WI38 (cell line): ENCODE measurements around the gene SLC39A8.

Experiments
- H3K4me3 ChIP-seq: 2 replicates; pipeline ENCODE4 v1.5.1; 2011; ENCODE audit warnings: low read depth, mild to moderate bottlenecking, control low read depth, low read length
- TF ChIP-seq, protein P1 (sequence below): IDR thresholded peaks from 2 replicates; pipeline ENCODE4 v1.5.1; 2012; ENCODE audit warnings: low read depth, mild to moderate bottlenecking, control low read depth, low read length

SLC39A8 gene

DNA sequence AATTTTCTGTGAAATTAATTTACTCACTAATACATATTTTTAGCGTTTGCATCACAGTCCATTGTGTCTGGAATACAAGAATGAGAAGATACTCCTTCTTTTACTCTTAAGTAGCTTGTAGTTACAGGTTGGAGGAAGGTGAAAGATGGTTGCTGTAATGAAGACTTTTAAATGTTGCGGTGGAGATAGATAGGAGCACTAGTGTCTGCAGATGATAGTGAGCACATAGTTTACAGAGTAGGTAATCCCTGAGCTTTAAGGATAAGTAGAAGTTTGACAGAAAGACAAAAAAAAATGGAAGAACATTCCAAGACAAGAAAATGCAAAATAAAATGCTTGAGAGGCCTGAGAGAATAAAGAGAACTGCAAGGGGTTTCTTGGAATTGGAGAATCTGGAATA, 5.4 kb upstream of the SLC39A8 start:
- TF ChIP-seq, protein P1, sequence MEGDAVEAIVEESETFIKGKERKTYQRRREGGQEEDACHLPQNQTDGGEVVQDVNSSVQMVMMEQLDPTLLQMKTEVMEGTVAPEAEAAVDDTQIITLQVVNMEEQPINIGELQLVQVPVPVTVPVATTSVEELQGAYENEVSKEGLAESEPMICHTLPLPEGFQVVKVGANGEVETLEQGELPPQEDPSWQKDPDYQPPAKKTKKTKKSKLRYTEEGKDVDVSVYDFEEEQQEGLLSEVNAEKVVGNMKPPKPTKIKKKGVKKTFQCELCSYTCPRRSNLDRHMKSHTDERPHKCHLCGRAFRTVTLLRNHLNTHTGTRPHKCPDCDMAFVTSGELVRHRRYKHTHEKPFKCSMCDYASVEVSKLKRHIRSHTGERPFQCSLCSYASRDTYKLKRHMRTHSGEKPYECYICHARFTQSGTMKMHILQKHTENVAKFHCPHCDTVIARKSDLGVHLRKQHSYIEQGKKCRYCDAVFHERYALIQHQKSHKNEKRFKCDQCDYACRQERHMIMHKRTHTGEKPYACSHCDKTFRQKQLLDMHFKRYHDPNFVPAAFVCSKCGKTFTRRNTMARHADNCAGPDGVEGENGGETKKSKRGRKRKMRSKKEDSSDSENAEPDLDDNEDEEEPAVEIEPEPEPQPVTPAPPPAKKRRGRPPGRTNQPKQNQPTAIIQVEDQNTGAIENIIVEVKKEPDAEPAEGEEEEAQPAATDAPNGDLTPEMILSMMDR: no peak
- no peak overlapping the region for H3K4me3 ChIP-seq

DNA sequence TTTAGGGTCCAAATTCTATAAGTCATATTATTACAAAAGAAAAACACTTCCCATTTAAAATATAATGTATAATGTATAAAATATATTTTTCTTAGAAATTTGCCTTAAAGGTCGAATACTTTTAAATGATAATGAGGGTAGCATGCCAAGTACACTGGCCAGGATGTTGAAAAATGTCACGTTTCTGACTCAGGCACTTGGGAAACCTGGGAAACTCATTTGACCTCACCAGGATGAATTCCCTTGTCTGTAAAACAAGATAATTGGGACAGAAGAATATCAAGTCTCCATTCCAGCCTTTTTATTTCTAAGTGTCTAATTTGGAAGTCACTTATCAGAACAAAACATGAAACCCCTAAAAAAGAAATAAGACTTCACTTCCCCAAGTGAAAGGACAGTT, 3.4 kb upstream of the SLC39A8 start:
- no peak overlapping the region for H3K4me3 ChIP-seq
- TF ChIP-seq, protein P1: no peak

DNA sequence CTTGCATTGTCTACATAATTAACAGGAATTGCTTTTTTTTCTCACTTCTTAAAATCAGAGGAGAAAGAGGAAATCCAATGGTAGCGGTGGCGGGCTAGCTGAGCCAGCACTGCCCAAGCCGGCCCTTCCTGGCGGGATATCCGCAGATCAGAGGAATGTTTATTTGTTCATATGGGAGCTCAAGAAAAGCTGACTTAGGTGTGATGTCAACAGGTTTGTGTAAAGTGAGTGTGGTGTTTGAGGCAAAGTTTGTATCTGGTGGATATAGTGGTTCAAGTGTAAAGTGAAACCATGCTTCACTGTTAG, 466 bp upstream of the SLC39A8 start:
- TF ChIP-seq, protein P1: no peak
- H3K4me3 ChIP-seq: peak overlapping the region; percentile 65

DNA sequence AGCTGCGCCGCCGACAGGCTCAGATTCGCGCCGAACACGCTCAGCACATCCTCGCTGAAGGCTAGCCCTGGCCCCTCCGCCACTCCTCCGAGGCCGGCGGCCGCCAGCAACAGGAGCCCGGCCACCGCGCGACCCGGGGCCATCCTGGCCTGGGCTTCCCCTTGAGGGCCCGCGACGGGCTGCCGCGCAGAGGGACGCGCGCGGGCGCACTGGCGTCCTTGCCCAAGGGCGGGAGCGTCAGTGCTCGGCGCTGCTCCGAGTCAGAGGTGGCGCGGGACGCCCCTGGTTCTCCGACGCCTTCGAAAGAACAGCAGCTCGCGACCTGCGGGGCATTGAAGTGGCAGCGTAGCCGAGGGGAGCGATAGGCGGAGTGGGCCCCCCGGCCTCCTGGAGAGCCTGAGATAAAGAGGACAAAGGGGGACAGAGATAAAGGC, 745 bp downstream of the SLC39A8 start:
- TF ChIP-seq, protein P1: no peak
- peak overlapping the region; percentile 65 for H3K4me3 ChIP-seq

DNA sequence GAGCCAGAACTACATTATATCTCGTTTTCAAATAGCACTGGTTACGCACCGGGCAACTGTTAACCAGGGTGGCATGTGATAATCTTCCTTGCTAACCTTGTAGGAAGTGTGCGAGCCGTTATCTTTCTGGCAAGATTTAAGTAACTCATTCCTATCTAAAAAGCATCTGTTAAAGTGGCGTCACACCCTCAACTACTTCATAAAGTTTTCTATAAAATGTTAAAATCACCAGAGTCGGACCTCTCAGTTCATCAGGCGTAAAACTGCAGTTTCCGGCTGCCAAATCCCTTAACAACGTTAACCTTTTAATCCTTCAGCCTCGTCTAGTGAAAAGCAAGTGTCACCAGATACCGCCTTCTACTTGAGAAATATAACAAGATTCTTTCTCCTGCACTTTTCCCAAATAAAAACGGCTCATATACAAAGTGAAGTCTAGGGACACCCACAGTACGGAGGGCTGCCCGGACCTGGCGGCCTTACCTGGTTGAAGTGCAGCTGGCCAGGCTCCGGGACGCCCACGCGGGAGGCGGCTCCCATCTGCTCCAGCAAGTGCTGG, 1.2 kb downstream of the SLC39A8 start:
- peak overlapping the region; percentile 65 for H3K4me3 ChIP-seq
- TF ChIP-seq, protein P1: no peak

DNA sequence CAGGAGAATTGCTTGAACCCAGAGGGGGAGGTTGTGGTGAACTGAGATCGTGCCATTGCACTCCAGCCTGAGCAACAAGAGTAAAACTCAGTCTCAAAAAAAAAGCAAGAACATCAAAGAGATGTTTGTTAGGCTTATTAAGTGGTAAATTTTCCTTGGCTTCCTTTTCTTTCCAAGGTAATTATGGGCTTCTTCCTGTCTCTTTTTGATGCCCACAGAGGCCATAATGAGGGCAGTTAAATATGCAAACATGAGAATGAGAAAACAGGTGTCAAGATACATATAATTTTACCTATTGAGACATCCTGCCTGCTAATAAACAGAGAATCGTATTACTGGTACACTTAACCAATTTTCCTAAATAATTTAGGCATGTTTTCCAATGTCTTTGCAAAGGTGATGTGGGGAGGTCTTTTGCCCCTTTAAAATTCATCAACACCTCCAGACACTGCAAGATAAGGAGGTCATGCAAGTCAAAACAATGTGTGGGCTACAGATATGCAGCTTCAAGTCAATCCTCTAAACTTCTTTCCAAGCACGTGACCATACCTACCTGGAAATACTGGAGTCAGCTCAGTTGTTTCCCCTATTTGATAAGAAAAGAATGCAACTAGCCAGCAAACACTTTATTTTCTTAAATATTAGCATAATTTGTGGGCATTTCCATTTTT, 2.7 kb downstream of the SLC39A8 start:
- TF ChIP-seq, protein P1: no peak

DNA sequence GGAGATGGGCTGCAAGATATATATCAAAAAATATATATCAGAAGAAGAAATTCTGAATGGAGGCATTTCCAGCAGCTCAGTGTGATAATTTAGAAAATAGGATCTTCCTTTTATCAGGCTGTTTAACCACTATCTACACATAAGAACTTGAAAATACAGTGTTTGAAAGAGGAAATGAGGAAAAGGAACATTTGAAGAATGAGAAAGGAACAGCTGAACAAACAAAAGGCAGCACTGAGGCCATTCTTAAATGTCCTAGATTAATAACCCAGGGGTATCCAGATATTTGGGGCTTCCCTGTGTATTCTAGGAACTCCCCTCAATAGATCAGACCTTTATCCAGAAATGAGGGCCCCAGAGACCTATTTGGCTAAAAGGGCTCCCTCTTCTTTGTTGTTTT, 4.1 kb downstream of the SLC39A8 start:
- TF ChIP-seq, protein P1: no peak
- no peak overlapping the region for H3K4me3 ChIP-seq

More for the DNA sequence above, 2.7 kb downstream of the SLC39A8 start:
- no peak overlapping the region for H3K4me3 ChIP-seq
